OCI-LY1 (cell line): Measurements from ENCODE around the gene TANC1.

Experiments used
- H2AFZ ChIP-seq: fragments of 200-600 bp; sonication (generic), shearing (Covaris generic); 2 replicates; pipeline ENCODE4 v1.6.0; 2014; ENCODE audit warnings: antibody characterized with exemption, mild to moderate bottlenecking, low read length
- H3F3A ChIP-seq: fragments of 200-600 bp; sonication (generic), shearing (Covaris generic); 2 replicates; pipeline ENCODE4 v1.6.0; 2014; ENCODE audit warnings: mild to moderate bottlenecking, antibody characterized with exemption, low read length, moderate library complexity; ENCODE audit not compliant: insufficient read depth
- H3K27ac ChIP-seq: fragments of 200-600 bp; sonication (generic); 2 replicates; pipeline ENCODE4 v1.5.1; 2014; ENCODE audit warnings: low read length, mixed run types, mild to moderate bottlenecking, low read depth; ENCODE audit not compliant: poor library complexity, severe bottlenecking
- H3K27me3 ChIP-seq: fragments of 200-600 bp; sonication (generic); 2 replicates; pipeline ENCODE4 v1.6.0; 2014; ENCODE audit warnings: antibody characterized with exemption, mild to moderate bottlenecking, low read length, moderate library complexity; ENCODE audit not compliant: insufficient read depth
- H3K36me3 ChIP-seq: fragments of 200-600 bp; sonication (generic); 2 replicates; pipeline ENCODE4 v1.6.1; 2014; ENCODE audit warnings: mild to moderate bottlenecking, antibody characterized with exemption, low read length, moderate library complexity, mixed read lengths; ENCODE audit not compliant: insufficient read depth
- H3K4me1 ChIP-seq: fragments of 200-600 bp; sonication (generic); 2 replicates; pipeline ENCODE4 v1.5.1; 2014; ENCODE audit warnings: mild to moderate bottlenecking, low read length, moderate library complexity; ENCODE audit not compliant: insufficient read depth, severe bottlenecking
- H3K4me2 ChIP-seq: fragments of 200-600 bp; sonication (generic), shearing (Covaris generic); 2 replicates; pipeline ENCODE4 v1.6.1; 2014; ENCODE audit warnings: low read length
- H3K4me3 ChIP-seq: fragments of 200-600 bp; sonication (generic); 2 replicates; pipeline ENCODE4 v1.5.1; 2014; ENCODE audit warnings: low read length, low read depth, mild to moderate bottlenecking, mixed read lengths; ENCODE audit not compliant: poor library complexity, severe bottlenecking
- H3K79me2 ChIP-seq: fragments of 200-600 bp; shearing (Covaris generic); 2 replicates; pipeline ENCODE4 v1.6.1; 2016; ENCODE audit warnings: mixed run types, low read length, mixed read lengths; ENCODE audit not compliant: insufficient read depth
- H3K9ac ChIP-seq: fragments of 200-600 bp; sonication (generic), shearing (Covaris generic); 2 replicates; pipeline ENCODE4 v1.6.1; 2014; ENCODE audit warnings: mild to moderate bottlenecking, low read length, mixed read lengths
- H3K9me2 ChIP-seq: fragments of 200-600 bp; sonication (generic), shearing (Covaris generic); 2 replicates; pipeline ENCODE4 v1.6.1; 2014; ENCODE audit warnings: low read depth, mild to moderate bottlenecking, low read length, mixed read lengths
- H3K9me3 ChIP-seq: fragments of 200-600 bp; shearing (Covaris generic); 2 replicates; pipeline ENCODE4 v1.6.1; 2014; ENCODE audit warnings: low read length, mixed read lengths
- H4K20me1 ChIP-seq: fragments of 200-600 bp; sonication (generic), shearing (Covaris generic); 2 replicates; pipeline ENCODE4 v1.6.0; 2016; ENCODE audit warnings: mild to moderate bottlenecking, low read length; ENCODE audit not compliant: insufficient read depth
- EZH2 ChIP-seq: fragments of 200-600 bp; sonication (generic), shearing (Covaris generic); IDR thresholded peaks from 2 replicates; pipeline ENCODE4 v1.8.0; 2017; ENCODE audit warnings: borderline replicate concordance, mixed run types, mild to moderate bottlenecking, antibody characterized with exemption, low read length, moderate library complexity, mixed read lengths
- TF ChIP-seq, protein P1 (sequence below): fragments of 200-600 bp; sonication (generic), shearing (Covaris generic); IDR thresholded peaks from 2 replicates; pipeline ENCODE4 v1.5.1; 2017; ENCODE audit warnings: mild to moderate bottlenecking, antibody characterized with exemption, low read length, moderate library complexity, mixed read lengths

TANC1 gene

DNA sequence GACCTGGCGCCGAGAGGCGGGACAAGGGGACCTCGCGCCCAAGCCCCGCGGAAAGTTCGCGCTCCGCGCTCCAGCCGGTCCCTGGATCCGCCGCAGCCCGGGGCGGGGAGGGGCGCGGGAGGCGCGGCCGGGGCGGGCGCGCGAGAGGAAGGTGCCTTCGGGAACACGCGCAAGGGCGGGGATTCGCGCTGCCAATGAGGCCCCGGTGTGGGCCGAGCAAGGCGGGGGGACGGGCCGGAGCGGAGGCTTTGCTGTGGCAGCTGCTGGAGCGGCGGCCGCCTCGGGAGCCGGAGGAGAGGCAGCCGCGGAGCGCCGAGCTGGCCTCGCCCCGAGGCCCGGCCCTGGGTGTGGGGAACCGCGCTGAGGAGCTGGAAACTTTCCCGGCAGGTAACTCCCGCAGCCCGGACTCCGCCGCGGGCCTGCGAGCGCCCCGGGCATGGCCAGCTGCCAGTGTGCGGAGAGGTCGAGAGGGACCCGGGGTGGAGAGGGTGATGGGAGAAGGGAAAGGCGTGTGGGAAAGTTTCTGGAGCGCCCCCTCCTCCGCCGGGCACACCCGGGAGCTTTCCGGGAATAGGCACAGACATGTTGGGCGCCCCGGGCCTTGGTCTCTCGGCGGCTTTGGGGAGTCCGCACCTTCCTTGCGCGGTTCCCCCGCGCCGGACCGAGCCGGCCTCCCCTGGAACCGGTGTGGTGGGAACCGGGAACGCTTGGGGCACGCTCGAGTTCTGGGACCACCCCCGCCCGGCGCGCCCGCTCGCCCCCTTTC lies at the start of gene TANC1:
Gene TANC1, plus strand, starts transcription at position 245 of the 766 bp plus-strand sequence. CDS start 97,271 bp downstream, outside the sequence.
- Histone ChIP-seq H3K4me1 (no peaks in the 10 kb centered on the region), H3K4me2 (peak within 1 kb of the TSS; percentile 46), H3K9ac (no peak within 1 kb of the TSS), H2AFZ (no peak within 1 kb of the TSS), H3K9me2 (no peaks in the 10 kb centered on the region), H3K9me3 (no peaks in the 10 kb centered on the region), H4K20me1 (no peaks in the 10 kb centered on the region), H3K4me3 (peak within 1 kb of the TSS; percentile 48), H3F3A (no peaks in the 10 kb centered on the region), H3K79me2 (no peaks in the 10 kb centered on the region), H3K27me3 (no peaks in the 10 kb centered on the region), H3K27ac (no peak within 1 kb of the TSS), H3K36me3 (no peaks in the 10 kb centered on the region)
- TF ChIP-seq EZH2: no peak
- TF ChIP-seq, protein P1, sequence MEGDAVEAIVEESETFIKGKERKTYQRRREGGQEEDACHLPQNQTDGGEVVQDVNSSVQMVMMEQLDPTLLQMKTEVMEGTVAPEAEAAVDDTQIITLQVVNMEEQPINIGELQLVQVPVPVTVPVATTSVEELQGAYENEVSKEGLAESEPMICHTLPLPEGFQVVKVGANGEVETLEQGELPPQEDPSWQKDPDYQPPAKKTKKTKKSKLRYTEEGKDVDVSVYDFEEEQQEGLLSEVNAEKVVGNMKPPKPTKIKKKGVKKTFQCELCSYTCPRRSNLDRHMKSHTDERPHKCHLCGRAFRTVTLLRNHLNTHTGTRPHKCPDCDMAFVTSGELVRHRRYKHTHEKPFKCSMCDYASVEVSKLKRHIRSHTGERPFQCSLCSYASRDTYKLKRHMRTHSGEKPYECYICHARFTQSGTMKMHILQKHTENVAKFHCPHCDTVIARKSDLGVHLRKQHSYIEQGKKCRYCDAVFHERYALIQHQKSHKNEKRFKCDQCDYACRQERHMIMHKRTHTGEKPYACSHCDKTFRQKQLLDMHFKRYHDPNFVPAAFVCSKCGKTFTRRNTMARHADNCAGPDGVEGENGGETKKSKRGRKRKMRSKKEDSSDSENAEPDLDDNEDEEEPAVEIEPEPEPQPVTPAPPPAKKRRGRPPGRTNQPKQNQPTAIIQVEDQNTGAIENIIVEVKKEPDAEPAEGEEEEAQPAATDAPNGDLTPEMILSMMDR: no peak

DNA sequence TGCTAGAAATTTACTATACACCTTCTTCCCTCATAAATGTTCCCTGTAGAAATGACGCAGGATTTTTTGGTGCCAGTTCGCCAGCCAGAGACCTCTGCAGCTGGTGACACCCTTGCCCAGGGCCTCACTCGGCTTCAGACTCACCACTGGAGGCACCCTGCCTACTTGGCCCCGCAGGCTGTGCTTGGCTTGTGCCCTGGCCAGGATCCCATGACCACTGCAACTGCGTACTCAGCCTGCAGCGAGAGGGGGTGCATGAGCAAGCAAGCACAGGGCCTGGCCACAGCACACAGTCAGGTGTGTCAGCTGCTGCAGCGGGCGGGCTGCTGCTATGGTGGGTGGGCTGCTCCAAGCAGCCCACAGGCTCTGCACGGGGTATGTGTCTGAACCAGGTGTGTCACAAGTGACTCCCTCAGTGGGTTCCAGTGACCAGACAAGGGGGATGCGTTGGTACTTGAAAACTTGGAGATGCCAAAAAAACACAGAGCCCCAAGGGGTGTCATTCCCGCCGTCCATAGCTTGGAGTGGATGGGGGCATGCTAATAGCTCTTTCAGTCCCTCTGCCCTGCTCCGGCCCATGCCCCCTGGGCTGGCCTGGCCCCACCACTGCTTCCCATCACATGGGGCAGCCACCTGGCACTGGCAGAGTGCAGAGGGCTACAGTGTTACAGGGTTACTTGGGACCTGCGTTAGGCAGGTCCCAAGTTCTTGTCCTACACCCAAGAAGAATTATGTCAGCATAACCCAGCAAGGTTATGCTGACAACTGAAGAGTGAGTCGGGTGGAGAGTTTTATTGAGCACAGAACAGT lies 46.6 kb upstream of the TANC1 start:
- Histone ChIP-seq H3K4me3 (no peak overlapping the region), H3K79me2 (no peaks in the 10 kb centered on the region), H3K4me1 (no peaks in the 10 kb centered on the region), H3K27ac (no peak overlapping the region), H3K4me2 (no peak overlapping the region), H3K9ac (no peak overlapping the region), H3F3A (no peaks in the 10 kb centered on the region), H2AFZ (no peak overlapping the region), H3K9me2 (no peaks in the 10 kb centered on the region), H4K20me1 (no peaks in the 10 kb centered on the region), H3K27me3 (no peaks in the 10 kb centered on the region), H3K9me3 (0 out of 2 replicates have a peak, but pooled peaks cover 4% of the 10 kb centered on the region), H3K36me3 (no peaks in the 10 kb centered on the region)
- no peak for TF ChIP-seq EZH2
- TF ChIP-seq, protein P1: no peak

- TF ChIP-seq EZH2: no peak
- TF ChIP-seq, protein P1: no peak
- Histone ChIP-seq H4K20me1 (no peaks in the 10 kb centered on the region), H3K27ac (no peak overlapping the region), H3K9me2 (no peaks in the 10 kb centered on the region), H2AFZ (no peak overlapping the region), H3K4me2 (no peak overlapping the region), H3K36me3 (no peaks in the 10 kb centered on the region), H3K4me3 (no peak overlapping the region), H3K4me1 (no peaks in the 10 kb centered on the region), H3K27me3 (no peaks in the 10 kb centered on the region), H3K9ac (no peak overlapping the region), H3K9me3 (0 out of 2 replicates have a peak, but pooled peaks cover 4% of the 10 kb centered on the region), H3K79me2 (no peaks in the 10 kb centered on the region), H3F3A (no peaks in the 10 kb centered on the region)
Measured at GRCh38 chr2:158922601-158923000, 45.8 kb upstream of the TANC1 start.
